HepG2 (cell line): ENCODE results near the gene CPM.

Source experiments
- MBD4 ChIP-seq: IDR thresholded peaks from 2 replicates; pipeline ENCODE4 v1.6.1; 2012; ENCODE audit warnings: low read length, inconsistent platforms, borderline replicate concordance
- RFXAP ChIP-seq: sonication (generic); formaldehyde crosslinking; IDR thresholded peaks from 2 replicates; pipeline ENCODE4 v1.4.0; 2020; ENCODE audit warnings: missing genetic modification reagents, borderline replicate concordance
- TAF1 ChIP-seq: sonication (generic); formaldehyde crosslinking; IDR thresholded peaks from 2 replicates; pipeline ENCODE4 v1.4.0; 2020; ENCODE audit warnings: missing genetic modification reagents
- ZFP41 ChIP-seq: sonication (generic); formaldehyde crosslinking; IDR thresholded peaks from 2 replicates; pipeline ENCODE4 v1.4.0; 2020; ENCODE audit warnings: mild to moderate bottlenecking, missing genetic modification reagents, borderline replicate concordance

GRCh38 chr12:68828672-68829068 lies 104.3 kb downstream of the CPM start:
- TF ChIP-seq ZFP41 (CRISPR knock-in tag) (no peak), MBD4 (no peak), RFXAP (CRISPR knock-in tag) (no peak), TAF1 (CRISPR knock-in tag) (no peak)
